TTC549 (cell line): ENCODE data around the gene TBC1D5.
"Not testable (repeated sequence)": the region's sequence is repeated elsewhere in the genome, so short reads cannot be mapped to it uniquely, and the experiment has no call there.

Experiments used
- FAIRE-seq: peaks from 2 replicates; lab custom pipeline; 2012; peaks lifted over from hg19 to GRCh38; lab: Jason Lieb, UNC

The TBC1D5 gene, protein sequence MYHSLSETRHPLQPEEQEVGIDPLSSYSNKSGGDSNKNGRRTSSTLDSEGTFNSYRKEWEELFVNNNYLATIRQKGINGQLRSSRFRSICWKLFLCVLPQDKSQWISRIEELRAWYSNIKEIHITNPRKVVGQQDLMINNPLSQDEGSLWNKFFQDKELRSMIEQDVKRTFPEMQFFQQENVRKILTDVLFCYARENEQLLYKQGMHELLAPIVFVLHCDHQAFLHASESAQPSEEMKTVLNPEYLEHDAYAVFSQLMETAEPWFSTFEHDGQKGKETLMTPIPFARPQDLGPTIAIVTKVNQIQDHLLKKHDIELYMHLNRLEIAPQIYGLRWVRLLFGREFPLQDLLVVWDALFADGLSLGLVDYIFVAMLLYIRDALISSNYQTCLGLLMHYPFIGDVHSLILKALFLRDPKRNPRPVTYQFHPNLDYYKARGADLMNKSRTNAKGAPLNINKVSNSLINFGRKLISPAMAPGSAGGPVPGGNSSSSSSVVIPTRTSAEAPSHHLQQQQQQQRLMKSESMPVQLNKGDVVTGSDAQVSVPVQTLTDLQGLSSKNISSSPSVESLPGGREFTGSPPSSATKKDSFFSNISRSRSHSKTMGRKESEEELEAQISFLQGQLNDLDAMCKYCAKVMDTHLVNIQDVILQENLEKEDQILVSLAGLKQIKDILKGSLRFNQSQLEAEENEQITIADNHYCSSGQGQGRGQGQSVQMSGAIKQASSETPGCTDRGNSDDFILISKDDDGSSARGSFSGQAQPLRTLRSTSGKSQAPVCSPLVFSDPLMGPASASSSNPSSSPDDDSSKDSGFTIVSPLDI

DNA sequence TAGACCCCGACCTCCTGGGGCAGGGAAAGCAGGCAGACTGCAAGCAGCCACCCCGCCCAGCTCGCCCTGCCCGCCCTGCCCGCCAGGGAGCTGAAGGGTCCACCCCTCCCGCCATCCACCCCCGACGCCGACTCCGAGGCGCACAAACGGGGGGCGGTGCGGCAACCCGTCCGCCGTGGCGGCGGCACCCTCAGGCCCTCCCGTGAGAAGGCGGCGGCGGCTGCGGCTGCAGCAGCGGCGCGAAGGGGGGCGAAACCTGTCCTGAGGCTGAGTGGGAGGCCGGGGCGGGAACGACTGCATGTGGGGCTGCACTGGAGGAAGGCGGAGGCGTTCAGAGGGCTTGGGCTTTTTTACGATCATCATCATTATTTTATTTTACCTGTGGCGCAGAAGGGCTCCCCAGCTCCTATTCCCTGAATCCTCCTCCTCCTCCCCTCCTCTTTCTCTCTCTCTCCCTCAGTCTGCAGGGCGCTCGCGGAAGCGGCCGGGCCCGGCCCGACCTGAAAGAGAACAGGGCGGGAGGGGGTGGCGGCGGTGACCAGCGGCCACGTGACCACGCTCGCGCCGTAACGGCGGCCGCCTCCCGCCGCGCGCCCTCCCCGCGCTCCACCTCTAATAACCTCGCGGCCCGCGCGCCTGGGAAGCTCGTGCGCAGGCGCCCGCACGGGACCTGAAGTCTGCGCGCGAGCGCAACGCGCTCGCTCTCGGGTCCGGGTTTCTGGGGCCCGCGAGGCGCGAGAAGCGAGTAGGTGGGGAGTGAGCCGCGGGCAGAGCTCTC, at the start of gene TBC1D5:
TSS of gene TBC1D5 (minus strand) at position 530 of the 778 bp plus-strand sequence. CDS start 234,061 bp downstream, outside the sequence.
- no peak for FAIRE-seq

DNA sequence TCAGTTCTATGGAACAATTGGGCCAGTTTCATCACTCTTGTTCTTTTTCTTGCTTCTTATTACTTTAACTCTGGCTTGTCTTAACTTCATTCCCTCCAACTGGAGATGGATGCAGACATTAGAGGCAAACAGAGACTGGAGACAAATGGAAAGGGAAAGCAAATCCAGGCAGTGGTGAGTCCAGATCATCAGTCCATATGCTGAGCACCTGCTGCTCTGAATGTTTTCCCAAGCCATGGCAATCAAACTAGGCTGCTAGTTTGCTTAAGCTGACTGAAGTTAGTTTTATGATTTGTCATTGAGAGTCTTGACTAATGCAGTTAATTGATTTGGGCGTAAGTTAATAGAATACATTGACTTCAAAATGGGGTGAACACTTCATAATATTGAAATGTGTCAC, 41.0 kb upstream of the TBC1D5 start:
- no peak for FAIRE-seq

DNA sequence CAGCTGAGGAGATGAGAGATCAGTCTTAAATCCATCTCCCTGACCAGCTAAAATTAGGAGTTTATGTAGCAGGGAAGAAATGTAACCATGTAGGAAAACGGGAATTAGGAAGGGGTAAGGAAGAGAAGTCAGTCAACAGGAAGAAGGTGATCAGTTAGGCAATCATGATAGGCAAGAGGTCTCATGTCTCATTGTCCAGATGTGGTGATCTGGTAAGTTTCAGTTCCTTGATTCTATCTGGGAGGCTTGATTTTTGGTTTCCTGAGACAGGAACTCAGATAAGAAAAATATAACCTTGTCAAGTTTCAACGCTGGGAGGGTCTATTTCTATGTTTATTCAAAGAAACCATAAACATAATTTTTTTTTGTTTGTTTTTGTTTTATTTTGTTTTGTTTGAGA, 40.3 kb upstream of the TBC1D5 start:
- no peak for FAIRE-seq

DNA sequence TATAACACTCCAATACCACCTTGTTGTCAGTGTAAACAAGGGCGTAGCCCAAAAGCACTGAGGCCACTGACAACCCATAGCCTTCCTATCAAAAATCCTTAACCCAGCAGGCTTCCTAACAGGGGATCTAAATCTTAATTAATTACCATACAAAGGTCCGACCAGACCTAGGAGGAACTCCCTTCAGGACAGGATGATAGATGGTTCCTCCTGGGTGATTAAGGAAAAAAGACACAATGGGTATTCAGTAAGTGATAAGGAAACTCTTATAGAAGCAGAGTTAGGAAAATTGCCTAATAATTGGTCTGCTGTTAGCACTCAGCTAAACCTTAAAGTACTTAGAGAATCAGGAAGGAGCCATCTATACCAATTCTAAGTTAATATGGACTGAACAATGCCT, 37.9 kb upstream of the TBC1D5 start:
- not testable (repeated sequence) for FAIRE-seq

DNA sequence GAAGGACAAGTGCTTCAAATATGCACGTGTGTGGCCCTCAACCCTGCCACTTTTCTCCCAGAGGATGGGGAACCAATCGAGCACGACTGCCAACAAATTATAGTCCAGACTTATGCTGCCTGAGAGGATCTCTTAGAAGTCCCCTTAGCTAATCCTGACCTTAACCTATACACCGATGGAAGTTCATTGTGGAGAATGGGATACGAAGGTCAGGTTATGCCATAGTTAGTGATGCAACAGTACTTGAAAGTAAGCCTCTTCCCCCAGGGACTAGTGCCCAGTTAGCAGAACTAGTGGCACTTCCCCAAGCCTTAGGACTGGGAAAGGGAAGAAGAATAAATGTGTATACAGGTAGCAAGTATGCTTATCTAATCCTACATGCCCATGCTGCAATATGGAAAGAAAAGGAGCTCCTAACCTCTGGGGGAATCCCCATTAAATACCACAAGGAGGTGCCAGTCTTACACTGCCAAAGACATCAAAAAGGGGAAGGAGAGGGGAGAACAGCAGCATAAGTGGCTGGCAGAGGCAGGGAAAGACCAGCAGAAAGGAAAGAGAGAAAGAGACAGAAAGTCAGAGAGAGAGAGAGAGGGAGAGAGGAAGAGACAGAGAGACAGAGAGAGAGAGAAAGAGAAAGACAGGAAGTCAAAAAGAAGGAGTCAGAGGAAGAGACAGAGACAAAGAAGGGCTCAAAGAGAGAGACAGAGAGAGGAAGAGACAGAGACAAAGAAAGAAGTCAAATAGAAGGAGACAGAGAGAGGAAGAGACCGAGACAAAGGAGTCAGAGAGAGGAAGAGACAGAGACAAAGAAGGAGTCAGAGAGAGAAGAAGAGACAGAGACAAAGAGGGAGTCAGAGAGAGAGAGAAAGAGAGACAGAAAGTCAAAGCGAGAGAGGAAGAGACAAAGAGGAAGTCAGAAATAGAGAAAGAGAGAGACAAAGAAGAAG, 37.1 kb upstream of the TBC1D5 start:
- FAIRE-seq, result not testable (repeated sequence)

DNA sequence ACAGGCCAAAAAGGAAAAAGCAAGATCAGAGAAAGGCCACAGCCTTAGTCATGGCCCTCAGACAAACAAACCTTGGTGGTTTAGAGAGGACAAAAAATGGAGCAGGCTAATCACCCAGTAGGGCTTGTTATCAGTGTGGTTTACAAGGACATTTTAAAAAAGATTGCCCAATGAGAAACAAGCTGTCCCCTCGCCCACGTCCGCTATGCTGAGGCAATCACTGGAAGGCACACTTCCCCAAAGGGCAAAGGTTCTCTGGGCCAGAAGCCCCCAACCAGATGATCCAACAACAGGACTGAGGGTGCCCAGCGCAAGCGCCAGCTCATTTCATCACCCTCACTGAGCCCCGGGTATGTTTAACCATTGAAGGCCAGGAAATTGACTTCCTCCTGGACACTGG, 34.9 kb upstream of the TBC1D5 start:
- not testable (repeated sequence) for FAIRE-seq

DNA sequence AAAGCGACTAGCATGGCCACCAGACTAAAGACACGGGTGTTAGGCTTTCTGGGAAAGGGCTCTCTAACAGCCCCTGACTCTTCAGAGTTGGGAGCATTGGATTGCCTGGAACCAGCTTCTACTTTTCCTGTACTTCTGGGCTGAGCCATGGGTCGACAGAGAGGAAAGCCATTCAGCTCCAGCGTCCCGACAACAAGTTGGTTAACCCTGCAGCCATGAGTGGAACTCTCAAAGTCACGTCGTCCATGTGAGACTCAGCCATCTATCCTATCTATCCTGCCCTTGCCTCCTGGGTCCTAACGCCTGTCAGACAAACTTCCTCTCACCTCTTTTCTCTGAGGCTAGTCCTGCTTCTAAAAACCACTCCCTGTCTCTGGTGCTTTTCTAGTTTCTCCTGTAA, 32.6 kb upstream of the TBC1D5 start:
- no peak for FAIRE-seq

DNA sequence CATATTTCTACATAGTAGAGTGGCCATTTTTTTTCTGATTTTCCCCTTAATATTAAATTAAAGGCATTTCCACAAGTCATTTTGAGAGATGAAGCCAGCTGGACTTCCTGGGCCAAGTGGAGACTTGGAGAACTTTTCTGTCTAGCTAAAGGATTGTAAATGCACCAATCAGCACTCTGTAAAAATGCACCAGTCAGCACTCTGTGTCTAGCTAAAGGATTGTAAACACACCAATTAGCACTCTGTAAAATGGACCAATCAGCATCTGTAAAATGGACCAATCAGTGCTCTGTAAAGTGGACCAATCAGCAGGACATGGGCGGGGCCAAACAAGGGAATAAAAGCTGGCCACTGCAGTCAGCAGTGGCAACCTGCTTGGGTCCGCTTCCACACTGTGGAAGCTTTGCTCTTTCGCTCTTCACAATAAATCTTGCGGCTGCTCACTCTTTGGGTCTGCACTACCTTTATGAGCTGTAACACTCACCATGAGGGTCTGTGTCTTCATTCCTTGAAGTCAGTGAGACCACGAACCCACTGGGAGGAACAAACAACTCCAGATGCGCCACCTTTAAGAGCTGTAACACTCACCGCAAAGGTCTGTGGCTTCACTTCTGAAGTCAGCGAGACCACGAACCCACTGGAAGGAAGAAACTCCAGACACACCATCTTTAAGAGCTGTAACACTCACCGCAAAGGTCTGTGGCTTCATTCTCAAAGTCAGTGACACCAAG, 31.9 kb upstream of the TBC1D5 start:
- not testable (repeated sequence) for FAIRE-seq

DNA sequence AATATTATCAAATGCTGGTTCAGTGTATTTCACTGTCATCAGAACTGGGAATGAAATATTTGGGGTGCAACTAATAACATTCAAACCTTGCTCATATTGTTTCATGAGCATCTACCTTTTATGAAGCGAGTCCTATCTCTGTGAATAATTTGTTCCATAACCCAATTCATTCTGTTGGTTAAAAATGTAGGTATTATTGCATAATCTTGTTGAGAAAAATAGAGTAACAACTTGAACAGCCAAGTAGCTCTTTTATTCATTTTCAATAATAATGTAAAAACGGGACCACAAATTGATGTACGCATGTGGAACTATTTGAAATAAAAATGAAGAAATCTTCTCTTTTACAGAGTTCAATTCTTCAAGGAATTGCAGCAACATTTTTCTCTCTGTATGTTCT, 30.1 kb upstream of the TBC1D5 start:
- no peak for FAIRE-seq

DNA sequence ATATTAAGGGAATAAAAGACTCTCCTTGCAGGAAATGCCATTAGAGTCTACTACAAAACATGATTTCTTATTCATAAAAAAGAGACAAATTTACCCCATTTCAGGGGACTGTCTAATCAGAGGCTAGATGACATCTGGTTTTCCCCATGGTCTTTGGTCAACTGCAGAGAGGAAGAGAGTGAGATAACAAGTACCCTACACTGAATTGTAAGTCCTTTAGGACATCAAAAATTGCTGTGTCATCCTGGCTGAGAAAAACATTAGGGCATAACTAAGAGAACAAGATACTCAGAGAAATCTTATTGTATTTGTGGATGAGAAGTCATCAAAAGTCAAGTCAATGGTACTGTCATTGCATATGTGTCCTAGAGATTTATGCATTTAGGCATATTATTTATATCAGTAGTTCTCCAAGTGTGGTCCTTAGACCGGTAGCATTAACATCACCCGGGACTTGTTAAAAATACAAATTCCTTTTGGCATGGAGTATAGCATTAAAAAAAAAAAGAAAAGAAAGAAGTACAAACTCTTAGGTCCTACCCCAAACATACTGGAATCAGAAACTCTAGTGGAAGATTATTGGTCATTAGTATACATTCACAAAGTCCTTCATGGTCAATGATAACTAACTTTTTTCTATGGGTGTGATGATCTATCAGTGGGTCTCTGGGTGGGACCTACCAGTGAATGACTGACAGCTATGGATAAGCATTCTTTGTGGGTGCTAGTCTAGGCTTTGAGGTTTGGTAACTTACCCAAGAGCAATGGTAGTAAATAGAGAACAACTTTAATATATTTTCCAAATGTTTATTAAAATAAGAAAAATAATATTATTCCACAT, 29.0 kb upstream of the TBC1D5 start:
- no peak for FAIRE-seq

DNA sequence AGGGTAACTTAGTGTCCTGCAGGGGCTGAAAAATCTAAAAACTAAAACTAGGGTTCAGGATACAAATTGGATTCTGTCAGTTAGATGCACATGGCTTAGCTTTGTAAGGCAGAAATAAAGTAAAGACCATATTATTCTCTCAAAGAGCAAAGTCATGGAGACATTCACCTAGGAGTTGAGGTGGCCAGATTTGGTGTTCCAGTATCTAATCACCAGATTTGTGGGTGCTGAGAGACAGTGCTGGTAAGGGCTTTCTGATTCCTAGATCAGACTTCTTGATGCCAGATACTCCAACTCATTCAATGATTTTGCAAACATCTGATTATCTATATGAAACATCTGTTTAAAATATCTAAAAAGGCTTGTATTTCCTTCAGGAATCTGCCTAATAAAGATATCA, 28.3 kb upstream of the TBC1D5 start:
- no peak for FAIRE-seq

DNA sequence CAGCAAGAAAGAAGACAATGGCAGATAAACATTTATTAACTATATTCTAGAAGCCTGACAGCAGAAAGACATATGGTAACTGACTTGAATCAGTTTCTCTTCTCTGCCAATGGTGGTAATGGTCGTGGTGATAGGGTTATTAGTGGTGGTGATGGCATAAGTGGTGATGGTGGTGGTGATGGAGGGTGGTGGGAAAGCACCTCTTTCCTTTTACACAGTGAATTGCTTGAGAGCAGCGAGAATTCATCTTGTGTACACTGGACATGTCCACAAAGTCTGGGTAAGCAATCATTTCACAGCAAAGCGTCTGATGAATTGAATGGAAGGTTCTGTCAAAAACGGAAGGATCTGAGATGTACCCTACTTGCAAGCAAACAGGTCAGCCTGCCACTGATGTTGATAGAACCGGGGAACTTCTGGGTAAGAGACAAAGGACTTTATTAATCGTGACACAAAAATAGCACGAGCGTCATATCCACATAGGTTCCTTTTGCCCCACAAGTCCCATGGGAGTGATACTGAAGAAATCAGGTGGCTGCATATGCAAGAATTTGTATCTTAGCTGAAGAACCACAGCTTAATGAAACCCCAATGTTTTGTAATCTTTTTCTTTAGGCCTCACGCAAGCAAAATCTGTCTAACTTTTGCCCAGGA, 23.5 kb upstream of the TBC1D5 start:
- no peak for FAIRE-seq

DNA sequence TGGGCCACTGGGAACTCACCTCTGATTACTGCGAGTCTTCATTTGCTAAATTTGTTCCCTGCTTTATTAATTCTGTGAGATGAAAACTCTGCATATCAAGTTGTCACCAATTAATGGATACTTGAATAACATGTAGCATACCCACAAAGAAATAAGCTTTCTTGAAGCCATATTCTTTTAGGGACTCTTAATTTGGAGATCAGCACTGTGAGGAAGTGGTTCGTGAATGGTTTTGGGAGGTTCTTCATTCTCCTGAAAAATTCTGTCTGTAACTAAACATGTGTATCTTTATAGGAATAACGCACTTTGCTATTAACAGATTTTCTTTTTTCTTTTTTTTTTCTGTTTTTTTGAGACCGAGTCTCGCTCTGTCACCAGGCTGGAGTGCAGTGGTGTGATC, 19.1 kb upstream of the TBC1D5 start:
- FAIRE-seq, result no peak

DNA sequence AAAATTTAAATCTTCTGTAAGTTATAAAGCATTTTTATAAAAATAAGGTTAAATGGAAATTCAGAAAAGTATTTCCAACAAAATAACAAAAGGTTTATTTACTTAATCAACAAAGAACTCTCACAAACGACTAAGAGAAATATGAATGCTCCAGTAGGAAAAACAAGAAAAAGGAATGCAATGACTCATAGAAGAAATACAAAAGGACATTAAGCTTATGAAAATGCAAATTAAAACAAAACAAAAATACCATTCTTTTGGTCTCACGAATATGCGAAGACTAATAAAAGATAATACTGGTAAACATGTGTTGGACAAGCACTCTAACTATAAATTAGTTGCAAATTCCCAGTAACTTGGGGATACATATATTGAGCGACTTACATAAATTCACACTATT, 17.5 kb upstream of the TBC1D5 start:
- FAIRE-seq, result peak; percentile 3

DNA sequence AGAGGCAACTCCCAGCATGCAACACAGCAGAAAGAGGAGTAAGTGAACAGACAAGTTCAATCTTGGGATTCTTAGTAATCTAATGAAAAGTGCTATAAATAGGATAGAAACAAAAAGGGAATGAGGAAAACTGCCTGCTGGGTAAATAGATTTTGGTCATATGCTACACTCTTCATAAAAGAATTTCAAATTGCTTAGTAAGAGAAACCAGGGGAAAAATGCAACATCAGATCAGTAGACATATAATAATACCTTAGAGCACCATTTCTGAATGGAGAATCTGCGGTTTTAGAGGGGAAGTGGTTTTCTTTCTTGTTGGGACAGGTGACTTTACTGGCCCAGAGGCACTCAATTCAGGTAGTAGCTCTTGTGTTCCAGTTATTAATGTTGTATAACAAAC, 13.4 kb upstream of the TBC1D5 start:
- no peak for FAIRE-seq

DNA sequence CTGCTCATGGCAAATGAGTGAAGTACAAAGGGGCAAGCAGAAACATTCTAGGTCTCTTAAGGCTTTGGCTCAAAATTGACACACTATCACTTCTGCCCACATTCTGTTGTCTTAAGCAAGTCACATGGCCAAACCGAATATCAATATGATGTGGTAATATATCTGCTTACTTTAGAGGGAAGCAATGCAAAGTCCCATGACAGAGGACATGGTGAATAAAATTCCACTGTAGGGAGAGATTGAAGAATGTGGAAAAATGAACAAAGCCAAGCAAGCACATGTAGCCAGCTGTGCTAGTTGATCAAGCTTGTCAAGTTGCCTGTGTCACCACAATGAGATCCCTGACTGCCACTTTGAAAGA, 11.2 kb upstream of the TBC1D5 start:
- no peak for FAIRE-seq

DNA sequence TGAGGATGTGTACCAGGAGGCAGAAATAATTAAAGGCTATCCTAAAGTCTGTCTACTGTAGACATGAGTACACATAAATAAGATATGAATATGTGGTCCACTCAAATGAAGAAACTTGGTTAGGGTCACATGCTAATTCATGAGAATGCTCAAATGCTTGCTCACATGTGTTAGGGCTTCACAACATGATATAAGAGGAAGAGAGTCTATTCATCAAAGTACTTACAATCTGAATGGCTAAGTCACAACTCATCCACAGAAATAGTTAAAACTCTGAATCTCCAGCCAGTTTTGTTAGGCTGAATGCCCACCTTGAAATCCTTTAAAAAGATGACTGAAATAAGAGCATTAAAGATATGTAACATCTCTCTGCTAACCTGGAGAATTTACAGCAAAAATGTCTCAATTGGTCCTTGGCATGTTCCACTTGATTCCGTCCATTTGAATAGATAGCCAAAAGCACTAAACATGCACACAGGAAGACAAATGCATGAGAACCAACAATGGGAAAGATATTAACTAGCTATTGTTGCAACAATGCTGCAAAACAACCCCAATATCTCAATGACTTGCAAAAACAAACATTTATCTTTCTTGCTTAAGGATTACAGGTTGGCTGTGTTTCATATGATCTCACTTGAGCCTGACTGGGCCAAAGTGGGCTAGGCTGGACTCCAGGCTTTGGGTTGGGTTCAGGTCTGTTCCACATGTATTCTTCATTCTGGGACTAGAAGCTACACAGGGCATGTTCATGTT, 10.6 kb upstream of the TBC1D5 start:
- FAIRE-seq, result no peak

DNA sequence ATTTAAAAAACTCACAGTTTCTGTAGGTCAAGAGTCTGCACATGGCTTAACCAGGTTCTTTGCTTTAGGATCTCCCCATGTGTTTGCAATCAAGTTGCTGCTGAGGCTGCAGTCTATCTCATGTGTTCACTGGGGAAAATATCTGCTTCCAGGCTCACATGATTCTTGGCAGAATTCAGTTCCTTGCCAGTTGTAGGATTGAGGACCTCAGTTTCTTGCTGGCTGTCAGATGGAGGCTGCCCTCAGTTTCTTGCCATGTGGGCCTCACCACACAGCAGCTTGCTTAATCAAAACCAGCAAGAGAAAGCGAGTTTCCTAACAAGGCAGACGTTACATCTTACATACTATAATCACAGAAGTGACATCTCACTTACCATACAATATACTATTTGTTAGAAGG, 10.0 kb upstream of the TBC1D5 start:
- FAIRE-seq, result no peak
